ENCODE measurements around the gene PCBP3.

Gene PCBP3

DNA sequence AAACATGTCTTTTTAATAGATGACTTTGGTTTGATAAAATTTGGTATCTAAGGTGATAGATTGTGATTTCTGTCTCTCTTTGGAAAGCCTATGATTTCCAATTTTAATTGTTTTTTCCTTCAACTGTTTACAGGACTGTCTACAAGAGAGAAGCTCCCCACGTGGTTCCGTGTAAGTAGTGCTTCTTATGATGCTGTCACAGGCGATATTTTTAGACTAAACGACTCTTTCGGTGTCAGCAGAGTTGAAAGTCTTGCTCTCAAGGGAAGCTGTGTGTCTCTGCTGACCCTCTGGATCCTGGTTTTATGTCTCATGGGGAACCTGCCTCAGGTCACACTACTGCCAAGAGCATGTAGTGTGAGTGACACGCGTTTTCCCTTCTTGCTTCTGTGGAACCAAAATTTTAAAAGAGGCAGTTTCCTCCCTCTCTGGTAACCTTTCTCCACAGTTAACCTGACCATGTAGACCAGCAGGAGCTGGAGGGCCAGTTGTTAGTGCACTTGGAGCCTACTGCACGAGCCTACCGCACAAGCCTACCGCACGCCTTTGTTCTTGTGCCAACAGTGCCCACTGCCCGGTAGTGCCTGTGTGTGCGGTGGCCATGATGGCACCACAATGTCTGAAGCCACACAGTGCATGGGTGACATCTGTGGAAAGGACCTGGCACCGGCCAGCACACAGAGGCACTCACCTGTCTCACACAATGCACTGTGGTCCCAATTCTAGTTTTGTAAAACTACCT, 91.9 kb downstream of the PCBP3 start:
- DNase-seq = no peak

DNA sequence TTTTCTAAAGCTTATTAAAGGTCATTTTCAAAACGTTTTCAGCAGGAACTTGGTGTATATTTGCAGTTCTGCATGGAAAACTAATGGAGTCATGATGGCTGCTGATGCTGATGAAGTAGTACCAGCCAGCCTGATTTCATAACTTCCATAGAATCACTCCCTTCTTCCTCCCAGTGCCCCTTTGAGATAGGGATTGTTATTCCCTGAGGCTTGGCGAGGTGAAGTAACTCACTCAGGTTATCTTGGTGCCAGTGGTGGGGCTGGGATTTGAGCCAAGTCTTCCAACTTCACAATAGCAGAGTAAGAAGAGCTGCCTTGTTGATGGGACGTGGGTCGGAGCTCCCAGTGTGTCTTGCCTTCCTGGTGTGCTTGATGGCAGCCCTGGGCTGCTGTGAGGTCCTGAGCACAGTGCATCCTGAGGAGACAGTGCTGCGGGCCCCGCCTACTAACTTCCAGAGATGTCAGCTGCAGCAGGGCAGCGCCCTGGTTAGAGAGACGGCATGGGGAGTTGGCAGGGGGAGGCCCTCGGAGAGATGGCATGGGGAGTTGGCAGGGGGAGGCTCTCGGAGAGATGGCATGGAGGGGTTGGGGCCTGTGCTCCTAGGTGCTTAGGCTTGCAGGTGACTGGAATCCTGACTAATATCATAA, 92.6 kb downstream of the PCBP3 start:
- DNase-seq = no peak

DNA sequence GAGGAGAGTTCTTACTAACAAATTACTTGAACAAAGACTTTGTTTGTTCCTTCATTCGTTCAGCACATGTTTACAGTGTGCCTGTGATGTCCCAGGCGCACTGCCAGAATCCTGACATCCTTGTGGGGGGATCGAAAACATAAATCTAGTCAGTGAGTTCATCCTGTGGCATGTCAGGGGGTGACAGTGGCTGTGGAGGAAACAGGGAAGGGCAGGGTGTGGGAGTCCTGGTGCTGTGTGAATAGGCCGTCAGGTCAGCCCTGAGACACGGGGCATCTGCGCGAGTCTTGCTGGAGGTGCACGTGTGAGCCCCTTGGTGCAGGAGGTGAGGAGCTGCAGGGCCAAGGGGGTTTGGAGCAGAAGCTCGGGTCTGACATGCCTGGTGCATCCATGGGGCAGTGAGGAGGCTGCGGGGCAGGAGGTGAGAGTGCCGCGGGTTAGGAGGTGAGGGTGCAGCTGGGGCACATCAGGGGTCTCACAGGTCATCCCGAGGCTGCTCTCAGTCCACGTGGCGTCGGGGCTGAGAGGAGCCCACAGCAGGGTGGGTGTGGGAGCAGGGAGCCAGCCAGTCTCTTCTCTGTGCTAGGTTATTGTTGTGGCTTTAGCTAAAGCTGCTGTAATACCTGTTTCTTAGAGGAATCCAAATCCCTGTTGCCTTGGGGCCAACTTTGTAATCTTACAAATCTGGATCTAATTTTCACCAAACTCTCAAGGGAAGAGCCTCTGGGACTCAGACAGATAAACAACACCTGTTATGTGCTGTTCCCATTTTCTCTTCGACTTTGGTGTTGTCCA, 93.4 kb downstream of the PCBP3 start:
- DNase-seq = no peak

GRCh38 chr21:45737485-45738166, 94.1 kb downstream of the PCBP3 start:
- DNase-seq = no peak

GRCh38 chr21:45739218-45740087, 95.9 kb downstream of the PCBP3 start:
- DNase-seq = no peak

DNA sequence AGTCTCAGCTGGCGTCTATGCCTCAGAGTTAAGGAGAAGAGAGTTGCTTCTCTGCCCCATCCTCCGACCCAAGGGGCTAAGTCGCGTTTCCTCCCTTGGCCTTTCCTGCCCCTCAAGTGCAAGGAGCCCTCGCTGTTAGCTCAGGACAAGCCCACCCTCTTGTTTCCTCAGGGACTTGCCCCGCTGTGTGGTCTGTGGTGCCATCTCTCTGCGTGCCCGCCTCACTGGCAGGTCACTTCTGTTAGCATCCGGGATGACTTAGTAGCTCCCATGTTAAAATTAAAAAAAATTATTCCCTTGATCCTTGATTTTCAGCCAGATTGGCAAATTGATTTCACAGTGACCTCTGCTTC, 96.5 kb downstream of the PCBP3 start:
- no peak for DNase-seq

DNA sequence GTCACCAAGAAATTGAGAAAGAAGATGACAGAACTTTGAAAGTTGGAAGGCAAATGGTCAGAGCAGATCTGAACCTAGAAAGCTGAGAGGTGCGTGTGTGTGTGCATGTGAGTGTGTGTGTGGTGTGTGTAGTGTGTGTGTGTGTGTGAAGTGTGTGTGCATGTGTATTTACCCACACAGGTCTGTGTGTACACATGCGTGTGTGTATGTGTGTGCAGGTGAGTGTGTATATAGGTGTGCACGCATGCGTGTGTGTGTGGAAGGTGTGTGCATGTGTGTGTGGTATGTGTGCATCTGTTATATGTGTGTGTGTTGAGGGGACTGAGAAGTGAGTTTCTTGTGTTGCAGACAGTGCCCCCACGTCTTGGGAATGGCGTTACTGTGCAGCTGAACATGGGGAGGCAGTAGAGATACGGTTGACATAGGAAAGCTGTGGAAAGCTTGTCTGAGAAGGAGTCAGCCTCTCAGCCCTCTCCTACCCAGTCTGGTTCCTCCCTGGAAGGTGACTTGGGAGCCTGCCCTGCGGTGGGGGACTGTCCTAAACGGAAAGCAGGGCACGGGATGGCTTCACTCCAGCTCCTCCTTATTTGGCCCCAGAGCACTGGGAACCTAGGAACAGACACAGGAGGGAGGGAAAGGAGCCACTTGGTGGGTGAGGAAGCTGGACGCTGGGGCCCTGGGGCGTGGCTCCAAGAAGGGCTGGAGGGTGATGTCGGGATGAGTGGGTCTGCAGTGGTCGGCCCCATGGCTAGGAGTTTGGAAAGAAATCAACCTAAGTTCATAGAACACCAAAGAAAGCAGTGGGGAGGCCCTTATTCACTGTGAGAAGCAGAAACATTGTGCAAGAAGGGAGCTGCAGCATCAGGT, 97.2 kb downstream of the PCBP3 start:
- DNase-seq = no peak

DNA sequence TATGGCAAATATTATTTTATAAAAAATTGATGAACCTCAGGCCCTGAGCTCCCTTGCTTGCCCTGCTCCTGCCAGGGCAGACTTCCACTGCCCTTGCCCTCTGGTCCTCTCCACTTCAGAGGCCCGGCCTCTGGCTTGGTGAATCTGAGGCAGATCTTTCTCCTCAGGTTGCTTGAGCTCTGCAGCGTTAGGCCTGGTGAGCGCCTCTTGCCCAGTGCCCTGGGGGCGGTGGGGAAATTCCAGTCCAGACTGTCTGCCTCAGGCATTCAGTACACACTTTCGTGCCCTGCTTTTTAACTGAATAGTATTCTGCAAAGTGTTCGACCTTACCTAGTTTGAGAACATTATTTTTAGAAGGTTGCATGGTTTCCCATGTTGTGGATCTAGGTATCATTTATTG, 98.2 kb downstream of the PCBP3 start:
- no peak for DNase-seq

GRCh38 chr21:45742247-45742646, 98.7 kb downstream of the PCBP3 start:
- DNase-seq = no peak

- DNase-seq = no peak
These were observed 101.7 kb downstream of the PCBP3 start for GRCh38 chr21:45745256-45745655.

DNA sequence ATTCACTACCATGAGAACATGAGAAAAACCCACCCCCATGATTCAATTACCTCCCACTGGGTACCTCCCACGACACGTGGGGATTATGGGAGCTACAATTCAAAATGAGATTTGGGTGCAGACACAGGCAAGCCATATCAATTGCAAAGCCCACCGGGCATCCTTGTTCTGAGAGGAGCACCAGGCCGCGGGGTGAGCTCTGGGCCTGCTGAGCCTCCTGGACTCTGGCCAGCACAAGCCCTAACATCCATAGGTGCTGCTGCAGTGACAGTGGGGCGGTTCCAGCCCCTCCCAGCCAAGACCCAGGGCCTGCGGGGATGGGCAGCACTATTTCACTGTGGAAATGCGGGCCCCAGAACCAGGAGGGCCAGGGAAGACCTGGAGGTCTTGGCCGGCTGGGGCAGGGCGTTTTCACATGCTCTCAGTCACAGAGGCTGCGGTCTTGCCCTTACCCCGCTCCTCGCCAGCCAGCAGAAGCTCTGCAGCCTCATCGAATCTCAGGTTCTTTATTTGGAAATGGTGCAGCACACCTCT, 103.8 kb downstream of the PCBP3 start:
- no peak for DNase-seq

DNA sequence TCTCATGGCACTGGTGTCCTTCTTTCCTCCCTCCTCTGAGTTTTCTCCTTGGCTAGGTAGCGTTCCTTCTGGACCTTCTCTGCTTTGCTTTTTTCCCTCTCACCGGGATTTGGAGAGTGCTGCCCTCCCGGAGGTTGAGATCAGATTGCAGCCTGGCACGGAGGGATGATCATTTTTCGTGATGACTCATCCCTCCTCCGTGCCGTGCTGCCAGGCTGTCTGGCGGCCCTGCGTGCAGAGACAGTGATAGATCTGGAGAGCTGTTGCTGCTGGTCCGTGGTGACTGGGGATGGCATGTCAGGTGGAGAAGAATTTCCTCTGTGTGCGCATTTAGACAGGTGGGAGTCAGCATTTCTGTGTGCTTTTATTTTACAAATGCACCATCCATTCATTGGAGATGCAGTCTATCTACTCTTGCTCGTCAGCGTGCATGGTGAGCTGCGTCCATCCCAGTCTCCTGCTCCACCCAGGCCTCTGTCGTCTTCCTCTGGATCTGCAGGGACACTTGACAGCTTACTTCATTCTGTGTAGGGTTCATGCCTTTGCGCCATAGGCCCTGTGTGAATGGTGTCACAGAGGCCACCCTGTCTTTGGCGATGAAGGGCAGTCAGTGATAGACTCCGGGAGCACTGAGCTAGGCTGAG, 104.4 kb downstream of the PCBP3 start:
- DNase-seq = peak; percentile 60

DNA sequence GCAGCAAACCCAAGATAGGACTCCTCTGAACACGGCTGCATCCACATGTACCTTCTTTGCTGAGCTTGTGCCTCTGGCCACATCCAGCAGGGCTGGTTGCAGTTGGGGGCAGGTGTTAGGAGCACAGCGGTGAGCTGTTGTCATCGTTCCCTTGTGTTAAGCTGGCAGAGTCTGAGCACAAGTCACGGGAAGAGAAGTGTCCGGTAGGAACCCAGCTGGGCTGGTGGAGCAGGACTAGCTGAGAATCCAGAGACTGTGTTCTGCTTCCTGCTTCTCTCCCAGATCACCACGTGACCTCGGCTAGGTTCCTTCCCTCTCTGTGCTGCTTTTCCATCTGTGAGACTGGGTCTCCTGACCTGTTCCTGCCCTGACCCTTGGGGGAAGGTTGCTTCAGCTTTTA, 105.1 kb downstream of the PCBP3 start:
- DNase-seq = no peak

GRCh38 chr21:45749974-45750373, 106.4 kb downstream of the PCBP3 start:
- no peak for DNase-seq

DNA sequence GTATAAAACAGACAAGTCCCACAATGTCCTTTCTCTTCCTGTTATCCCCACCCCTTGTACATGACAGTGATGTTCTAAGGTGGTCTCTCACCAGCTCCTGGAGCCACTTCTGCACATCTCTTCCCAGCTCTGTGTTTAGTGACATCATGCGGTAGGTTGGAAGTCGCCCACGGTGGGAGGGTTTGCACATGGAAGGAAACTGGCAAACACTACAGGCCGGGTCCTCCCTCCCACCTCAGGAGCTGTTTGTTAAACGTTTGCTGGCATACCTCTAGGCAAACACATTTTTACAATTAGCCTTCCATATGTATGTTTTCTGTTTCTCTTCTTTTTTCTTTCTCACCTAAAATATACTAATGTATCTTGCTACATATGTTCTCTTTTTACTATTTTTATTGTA, 107.4 kb downstream of the PCBP3 start:
- no peak for DNase-seq

GRCh38 chr21:45753445-45753844, 109.9 kb downstream of the PCBP3 start:
- no peak for DNase-seq

DNA sequence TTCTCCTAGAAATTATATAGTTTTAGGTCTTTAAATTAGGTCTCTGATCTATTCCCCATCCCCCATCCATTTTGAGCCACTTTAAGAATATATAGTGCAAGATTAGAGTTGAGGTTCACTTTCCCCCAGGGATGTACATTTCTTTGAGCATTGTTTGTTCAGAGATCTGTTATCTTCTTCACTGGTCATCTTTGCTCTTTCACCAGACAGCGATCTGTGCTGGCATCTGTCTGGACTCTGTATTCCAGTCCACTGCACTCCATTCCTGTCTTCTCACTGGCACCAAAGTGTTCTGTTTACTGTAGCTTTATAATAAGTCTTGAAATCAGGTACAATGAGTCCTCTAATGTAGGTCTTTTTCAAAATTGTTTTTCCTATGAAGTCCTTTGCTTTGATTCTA, 112.5 kb downstream of the PCBP3 start:
- no peak for DNase-seq

GRCh38 chr21:45756669-45757068, 113.1 kb downstream of the PCBP3 start:
- no peak for DNase-seq

- no peak for DNase-seq
These were observed 118.2 kb downstream of the PCBP3 start for GRCh38 chr21:45761704-45762103.

- DNase-seq = no peak
These were observed 119.5 kb downstream of the PCBP3 start for GRCh38 chr21:45763074-45763473.

GRCh38 chr21:45763506-45763905, 120.0 kb downstream of the PCBP3 start:
- DNase-seq = no peak

Measured in EL (cell line).